Left lobe of liver (tissue), 2 donors: ENCODE results near the gene EDAR. TPM values are rescaled to one million over a fixed set of nuclear protein-coding genes. Genes with fewer than 3 reads are reported as not detected.

Source experiments
- ATAC-seq: fragments of 200-7000 bp; cut with Tn5 transposase; one replicate; pipeline ENCODE4 v1.9.1; 2020; ENCODE audit warnings: mild to moderate bottlenecking, moderate library complexity
- DNase-seq: peaks from one replicate; pipeline ENCODE4 v3.0.0-alpha.2; 2020; ENCODE audit warnings: low spot score
- total RNA-seq: library from RNA; stranded (reverse); gene quantifications from one replicate; pipeline ENCODE4 v1.2.1, GENCODE V29; 2021
- donor health status: DM: no; HTN: no; CAD: no; lungs with moderate emphysema.
- donor health status: DM: no; HTN: yes; CAD: no.

Gene EDAR
- total RNA-seq, result 1.8 TPM

GRCh38 chr2:108988796-108989713 is at the start of gene EDAR:
Gene EDAR (minus strand): TSS chr2:108989220. CDS start chr2:108931014, 58,206 bp downstream.
- ATAC-seq (peak; percentile 76), DNase-seq (peak; percentile 72)

GRCh38 chr2:109033171-109033570 is 44.2 kb upstream of the EDAR start:
- peak; percentile 35 for DNase-seq
- no peak for ATAC-seq

DNA sequence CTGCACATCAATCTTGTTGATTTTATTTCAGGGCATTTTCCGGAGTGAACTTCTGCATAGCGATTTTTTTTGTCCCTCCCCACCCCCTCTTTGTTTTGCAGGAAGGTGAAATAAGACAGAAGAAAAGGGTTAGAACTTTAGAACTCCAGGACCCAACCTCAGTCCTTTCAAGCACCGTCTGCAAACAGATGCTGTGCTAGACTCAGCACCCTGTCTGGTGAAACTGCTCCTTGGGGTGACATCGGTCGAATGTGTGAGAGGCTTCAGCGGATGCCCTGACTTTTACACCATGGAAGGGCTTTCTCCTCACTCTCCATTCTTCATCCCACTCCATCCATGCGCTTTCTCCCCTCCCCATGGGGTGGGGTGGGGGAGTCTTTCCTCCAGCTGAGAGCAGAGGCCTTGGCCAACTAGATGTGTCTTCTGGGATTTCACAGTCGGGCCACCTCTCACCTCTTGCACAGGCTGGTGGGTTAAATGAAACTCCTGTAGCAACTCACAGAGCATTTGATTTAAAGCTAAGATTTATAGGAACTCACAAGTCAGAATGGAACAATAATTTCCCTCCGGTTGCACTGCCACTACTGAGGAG is 43.3 kb upstream of the EDAR start:
- ATAC-seq, result no peak

DNA sequence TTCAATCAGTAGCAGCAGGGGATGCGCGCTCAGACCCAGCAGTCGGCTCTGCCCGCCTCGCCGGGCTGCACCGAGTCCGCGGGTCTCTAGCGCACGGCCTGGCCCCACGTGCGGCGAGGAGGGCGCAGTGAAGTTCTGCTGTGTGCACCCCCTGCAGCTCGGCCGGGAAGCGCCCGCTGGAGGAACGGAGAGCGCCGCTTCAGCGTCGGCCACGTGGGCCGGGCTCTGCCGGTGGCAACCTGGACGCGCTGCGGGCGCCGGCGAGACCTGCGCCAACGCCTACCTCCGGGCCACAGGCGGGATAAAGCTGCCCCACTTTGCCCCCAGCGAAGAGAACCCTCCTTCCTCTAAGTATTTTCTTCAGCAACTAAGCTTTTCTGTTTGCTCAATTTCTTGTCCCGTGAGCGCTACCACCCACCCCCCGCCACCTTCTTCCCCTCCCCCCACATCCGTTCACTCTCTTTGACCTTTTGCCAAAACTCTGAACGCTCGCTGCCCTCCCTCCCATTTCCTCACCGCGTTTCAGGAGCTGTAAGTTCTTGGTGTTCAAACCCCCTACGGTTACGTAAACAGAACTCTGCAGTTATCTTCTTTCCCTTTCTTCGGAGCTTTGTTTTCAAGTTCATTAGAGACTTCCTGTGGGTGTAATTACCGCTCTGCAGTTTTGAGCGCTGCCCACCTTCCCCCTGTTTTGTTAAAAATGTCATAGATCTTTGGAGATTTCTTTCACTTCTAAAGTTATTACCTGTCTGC is 42.6 kb upstream of the EDAR start:
- ATAC-seq (peak; percentile 92), DNase-seq (peak; percentile 60)

More for the DNA sequence above, 43.3 kb upstream of the EDAR start:
- peak; percentile 42 for DNase-seq

DNA sequence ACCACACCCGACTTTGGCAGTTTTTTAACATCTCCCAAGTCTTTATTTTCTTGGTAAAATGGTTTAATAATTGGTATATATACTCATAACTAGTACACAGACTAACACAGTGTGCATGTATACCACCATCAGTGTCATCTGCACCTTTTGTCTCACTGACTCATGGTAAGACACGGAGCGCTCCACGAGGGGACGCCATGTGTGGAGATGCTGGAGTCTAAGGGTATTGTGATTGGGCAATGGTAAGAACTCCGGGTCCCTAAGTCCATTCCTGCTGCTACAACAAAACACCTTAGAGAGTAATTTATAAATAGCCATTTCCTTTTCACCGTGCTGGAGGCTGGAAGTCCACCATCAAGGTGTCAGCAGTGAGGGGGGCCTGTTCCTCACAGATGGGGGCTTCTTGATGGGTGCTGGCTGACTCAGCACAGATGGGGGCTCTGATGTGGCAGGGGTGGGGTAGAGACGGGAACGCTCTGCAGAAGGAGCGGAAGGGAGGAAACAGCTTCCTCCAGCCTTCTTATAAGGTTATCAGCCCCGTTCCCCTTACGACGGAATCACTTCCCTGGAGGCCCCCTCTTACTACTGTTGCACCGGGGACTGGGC is 42.0 kb upstream of the EDAR start:
- ATAC-seq, result no peak

GRCh38 chr2:109029490-109030201 is 40.6 kb upstream of the EDAR start:
- DNase-seq, result peak; percentile 33

More for the DNA sequence above, 42.0 kb upstream of the EDAR start:
- DNase-seq, result no peak

GRCh38 chr2:109028738-109029489 is 39.9 kb upstream of the EDAR start:
- DNase-seq (no peak), ATAC-seq (no peak)

More at GRCh38 chr2:109029490-109030201, 40.6 kb upstream of the EDAR start:
- no peak for ATAC-seq

DNA sequence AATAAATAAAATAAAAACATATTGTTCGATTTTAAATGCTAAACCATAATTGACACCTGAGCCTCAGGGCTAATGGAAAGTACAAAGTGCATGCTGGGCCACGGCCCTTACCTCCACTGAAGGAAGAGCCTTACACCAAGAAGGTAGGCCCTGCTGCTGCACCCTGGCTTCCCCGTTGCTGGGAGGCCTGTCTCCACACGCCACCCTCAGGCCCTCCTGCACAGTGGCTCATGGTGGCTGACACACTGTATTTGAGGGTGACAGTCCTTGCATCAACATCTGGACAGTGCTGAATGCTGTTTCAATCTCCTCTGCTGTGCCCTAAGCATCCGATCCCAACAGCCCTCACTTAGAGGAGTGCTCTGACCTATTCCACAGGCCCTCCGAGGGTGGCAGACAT is 39.3 kb upstream of the EDAR start:
- ATAC-seq, result no peak
- DNase-seq, result peak; percentile 37

- DNase-seq (no peak), ATAC-seq (no peak)
Measured at GRCh38 chr2:109027702-109028101, 38.7 kb upstream of the EDAR start.

DNA sequence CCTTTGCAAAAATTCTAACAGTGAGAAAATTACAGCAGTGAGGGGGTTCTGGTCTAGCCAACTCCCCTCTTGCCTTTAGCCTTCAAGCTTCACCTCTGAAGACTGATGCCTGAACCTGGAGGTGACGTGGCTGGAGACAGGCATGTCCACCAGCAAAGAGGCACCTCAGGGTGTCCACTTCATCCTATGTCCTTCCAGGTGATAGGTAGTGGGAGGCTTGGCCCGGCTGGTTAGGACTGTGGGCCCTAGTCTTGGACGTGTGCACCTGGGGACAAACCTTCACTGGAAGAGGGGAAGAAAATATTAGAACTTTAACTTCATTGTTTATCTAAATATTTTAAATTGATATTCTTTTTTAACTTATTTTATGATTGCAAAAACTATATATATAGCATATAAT is 35.5 kb upstream of the EDAR start:
- ATAC-seq, result no peak
- DNase-seq, result no peak

DNA sequence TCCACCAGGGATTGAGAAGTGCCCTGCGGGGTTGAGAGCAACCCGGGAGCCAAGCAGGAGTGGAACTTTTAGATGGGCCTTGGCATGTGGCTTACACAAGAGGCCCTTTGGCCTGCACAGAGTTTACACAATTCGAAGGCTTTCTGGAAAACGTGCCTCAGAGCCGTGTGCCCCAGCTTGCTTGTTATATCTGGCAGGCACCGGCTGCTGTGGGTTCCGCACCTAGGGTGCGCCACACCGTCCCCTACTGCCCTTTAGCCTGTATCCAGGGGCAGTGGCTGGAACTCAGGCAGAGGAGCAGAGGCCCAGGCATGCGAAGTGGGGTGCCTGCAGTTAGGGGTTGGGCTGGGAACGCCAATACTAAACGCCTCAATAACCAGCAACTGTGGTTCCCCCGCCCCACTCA is 32.9 kb upstream of the EDAR start:
- ATAC-seq, result peak; percentile 92

DNA sequence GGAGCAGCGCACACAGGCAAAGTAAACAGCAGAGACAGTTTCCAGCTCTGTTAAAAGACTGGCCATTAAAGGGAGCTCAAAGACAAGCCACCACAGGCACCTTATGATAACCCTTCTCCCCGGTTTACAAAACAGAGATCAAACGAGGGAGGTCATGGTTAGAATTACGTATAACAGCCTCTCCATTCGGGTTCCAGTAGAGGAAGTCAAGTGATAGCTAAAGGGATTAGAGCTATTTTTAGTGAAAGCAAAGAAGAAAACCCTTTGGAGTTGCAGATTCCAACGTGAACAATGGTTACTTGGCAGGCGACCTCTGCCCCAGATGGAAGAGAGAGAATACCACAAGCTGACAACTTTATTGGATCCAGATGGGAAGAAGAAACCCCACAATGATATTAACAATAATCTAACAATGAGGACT is 31.2 kb upstream of the EDAR start:
- peak; percentile 16 for ATAC-seq
- no peak for DNase-seq

More for the DNA sequence above, 32.9 kb upstream of the EDAR start:
- peak; percentile 93 for DNase-seq

DNA sequence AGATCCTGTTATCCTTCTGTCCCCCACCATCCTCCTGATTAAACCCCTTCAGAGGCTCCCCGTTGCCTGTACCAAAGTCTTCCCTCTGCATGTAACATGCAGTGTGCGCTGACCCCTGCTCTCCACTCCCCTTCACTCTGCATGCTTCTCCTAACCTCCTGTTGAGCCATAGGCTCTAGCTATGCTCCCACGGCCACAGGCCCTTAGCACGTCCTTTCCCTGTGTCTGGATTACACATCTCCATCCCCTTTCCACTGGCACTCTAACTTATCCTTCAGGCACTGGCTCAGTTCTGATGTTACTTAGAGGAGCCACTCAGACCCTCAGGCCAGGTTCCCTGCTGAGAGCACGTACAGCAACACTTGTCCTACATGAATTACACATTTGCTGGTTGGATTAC is 29.4 kb upstream of the EDAR start:
- DNase-seq (no peak), ATAC-seq (no peak)

DNA sequence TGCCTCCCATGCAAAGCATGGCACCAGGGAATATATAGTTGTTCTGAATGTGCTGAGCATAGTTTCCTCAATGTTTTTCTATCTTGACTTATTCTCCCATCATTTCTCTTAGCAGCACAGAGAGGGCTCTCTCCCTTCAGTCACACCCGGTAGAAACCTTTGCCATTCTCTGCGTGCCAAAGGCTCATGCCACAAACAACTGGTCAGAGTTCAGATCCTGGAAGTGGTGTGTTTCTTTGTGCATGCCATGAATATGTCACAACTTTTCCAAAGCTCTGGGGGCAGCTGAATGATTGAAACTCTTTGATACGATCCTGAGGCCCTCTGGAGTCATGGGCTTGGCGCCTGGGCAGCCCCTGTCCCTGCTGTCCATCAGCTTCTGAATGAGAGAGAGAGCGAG is 28.0 kb upstream of the EDAR start:
- DNase-seq, result peak; percentile 72
- peak; percentile 69 for ATAC-seq

- ATAC-seq (no peak), DNase-seq (no peak)
Measured at GRCh38 chr2:109016376-109016775, 27.4 kb upstream of the EDAR start.

- ATAC-seq, result no peak
Measured at GRCh38 chr2:109014476-109014875, 25.5 kb upstream of the EDAR start.

GRCh38 chr2:109013051-109013450 is 24.0 kb upstream of the EDAR start:
- DNase-seq (no peak), ATAC-seq (no peak)

More at GRCh38 chr2:109014476-109014875, 25.5 kb upstream of the EDAR start:
- no peak for DNase-seq

DNA sequence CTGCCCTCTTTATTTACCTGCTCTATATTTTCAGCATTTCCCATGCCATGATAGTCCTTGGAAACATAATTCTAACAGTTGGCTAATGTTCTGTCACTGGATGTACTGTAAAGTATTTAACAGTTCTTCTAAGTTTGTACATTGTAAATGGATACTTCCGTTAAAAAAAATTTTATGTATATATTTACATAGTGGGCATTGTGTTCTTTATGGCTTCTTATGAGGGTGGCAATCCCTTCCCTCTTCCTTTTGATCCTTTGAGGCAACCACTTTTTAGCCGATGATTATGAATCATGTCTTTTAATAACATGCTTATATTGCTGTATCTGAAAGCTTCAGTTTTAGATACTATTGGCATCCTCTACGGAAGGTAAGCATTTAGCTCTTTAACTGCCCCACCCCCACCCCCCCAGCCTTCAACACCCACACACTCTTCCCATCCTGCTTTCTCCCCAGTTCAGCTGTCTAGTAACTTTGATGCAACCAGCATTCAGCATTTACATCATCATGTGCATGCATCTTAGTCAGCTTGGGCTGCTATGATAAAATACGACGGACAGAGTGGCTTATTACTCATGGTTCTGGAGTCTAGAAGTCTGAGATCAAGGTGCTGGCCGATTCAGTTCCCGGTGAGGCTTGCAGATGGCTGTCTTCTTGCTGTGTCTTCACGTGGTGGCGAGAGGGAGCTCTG is 21.0 kb upstream of the EDAR start:
- DNase-seq (no peak), ATAC-seq (no peak)

DNA sequence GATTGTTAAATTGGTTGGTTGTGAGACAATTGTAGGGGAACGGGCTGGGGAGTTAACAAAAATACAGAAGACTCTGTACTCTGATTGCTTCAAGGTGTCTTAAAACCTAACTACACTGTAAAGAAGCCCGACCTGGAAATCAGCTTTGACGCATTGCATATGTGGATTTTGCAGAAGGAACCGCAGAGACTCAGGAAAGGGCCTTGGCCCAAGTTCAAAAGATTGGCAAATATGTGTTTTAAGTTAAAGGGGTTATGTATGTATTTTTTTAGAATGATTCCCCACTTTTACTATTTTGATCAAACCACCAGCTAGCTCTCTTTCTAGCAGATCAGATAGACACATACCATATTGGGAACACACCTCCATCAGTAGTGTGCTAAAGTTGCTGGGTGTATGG is 18.0 kb upstream of the EDAR start:
- ATAC-seq (no peak), DNase-seq (no peak)
